ENCODE measurements around the gene CARD11. TPM values are rescaled to one million over a fixed set of nuclear protein-coding genes. Genes with fewer than 3 reads are reported as not detected.

CARD11 gene
- total and polyA plus RNA-seq, 10 donors = 30.3 to 72.6 (median 48.8) TPM

GRCh38 chr7:3087243-3087755 lies 43.6 kb upstream of the CARD11 start:
- DNase-seq = no peak
- intact Hi-C loops (cut with DNase I; ENCODE audit: low total_unique reads) = no loop called here
- peaks cover 7 to 39% (median 18%) of the 10 kb centered on the region in 6 donors for H3K4me1 ChIP-seq
- H3K4me3 ChIP-seq = no peak overlapping the region
- H3K9me3 ChIP-seq = no peaks in the 10 kb centered on the region
- TF ChIP-seq POLR2A (IDR thresholded peaks at IDR 0.05) (no peak), CTCF (IDR thresholded peaks at IDR 0.05 in 8 of 11, conservative IDR thresholded peaks at IDR 0.05 in 3 of 11) (no peak), POLR2AphosphoS5 (IDR thresholded peaks at IDR 0.05) (no peak)
- H3K27me3 ChIP-seq (replicated peaks in 1 of 7) = no peaks in the 10 kb centered on the region
- H3K27ac ChIP-seq = no peak overlapping the region
- H3K36me3 ChIP-seq = no peaks in the 10 kb centered on the region
- 54 to 67% (median 64%) methylated on average over 7 of the region's 7 CpGs for WGBS, 5 donors

- WGBS, 5 donors = 78 to 85% (median 79%) methylated on average over 4 of the region's 4 CpGs
- no peaks in the 10 kb centered on the region for H3K36me3 ChIP-seq
Measured at GRCh38 chr7:3083350-3083749, 39.7 kb upstream of the CARD11 start.

GRCh38 chr7:3082831-3083230 lies 39.2 kb upstream of the CARD11 start:
- TF ChIP-seq POLR2A (IDR thresholded peaks at IDR 0.05) (no peak), POLR2AphosphoS5 (IDR thresholded peaks at IDR 0.05) (no peak), CTCF (IDR thresholded peaks at IDR 0.05 in 8 of 11, conservative IDR thresholded peaks at IDR 0.05 in 3 of 11) (no peak)
- H3K4me3 ChIP-seq = no peak overlapping the region
- no peak for DNase-seq
- 74 to 90% (median 87%) methylated on average over 9 of the region's 9 CpGs for WGBS, 5 donors
- H3K36me3 ChIP-seq = no peaks in the 10 kb centered on the region
- H3K27me3 ChIP-seq (replicated peaks in 1 of 7) = no peaks in the 10 kb centered on the region
- intact Hi-C loops (cut with DNase I; ENCODE audit: low total_unique reads) = no loop called here
- peaks cover 0 to 8% (median 0%) of the 10 kb centered on the region in 6 donors for H3K4me1 ChIP-seq
- H3K27ac ChIP-seq = no peak overlapping the region
- H3K9me3 ChIP-seq = peaks cover 0 to 8% (median 0%) of the 10 kb centered on the region in 8 donors

More at GRCh38 chr7:3083350-3083749, 39.7 kb upstream of the CARD11 start:
- H3K4me3 ChIP-seq = no peak overlapping the region
- no peak for DNase-seq
- H3K9me3 ChIP-seq = peaks cover 0 to 8% (median 0%) of the 10 kb centered on the region in 8 donors
- TF ChIP-seq CTCF (IDR thresholded peaks at IDR 0.05 in 8 of 11, conservative IDR thresholded peaks at IDR 0.05 in 3 of 11) (no peak), POLR2AphosphoS5 (IDR thresholded peaks at IDR 0.05) (no peak), POLR2A (IDR thresholded peaks at IDR 0.05) (no peak)
- H3K27ac ChIP-seq = no peak overlapping the region
- intact Hi-C loops (cut with DNase I; ENCODE audit: low total_unique reads) = no loop called here
- peaks cover 0 to 8% (median 0%) of the 10 kb centered on the region in 6 donors for H3K4me1 ChIP-seq
- no peaks in the 10 kb centered on the region for H3K27me3 ChIP-seq (replicated peaks in 1 of 7)

GRCh38 chr7:3082386-3082785 lies 38.7 kb upstream of the CARD11 start:
- no peak overlapping the region for H3K4me3 ChIP-seq
- peaks cover 0 to 8% (median 0%) of the 10 kb centered on the region in 8 donors for H3K9me3 ChIP-seq
- H3K36me3 ChIP-seq = no peaks in the 10 kb centered on the region
- no peak overlapping the region for H3K27ac ChIP-seq
- peaks cover 0 to 8% (median 0%) of the 10 kb centered on the region in 6 donors for H3K4me1 ChIP-seq
- intact Hi-C loops (cut with DNase I; ENCODE audit: low total_unique reads) = no loop called here
- TF ChIP-seq POLR2A (IDR thresholded peaks at IDR 0.05) (no peak), CTCF (IDR thresholded peaks at IDR 0.05 in 8 of 11, conservative IDR thresholded peaks at IDR 0.05 in 3 of 11) (no peak), POLR2AphosphoS5 (IDR thresholded peaks at IDR 0.05) (no peak)
- no peaks in the 10 kb centered on the region for H3K27me3 ChIP-seq (replicated peaks in 1 of 7)
- DNase-seq = no peak
- 61 to 68% (median 64%) methylated on average over 6 of the region's 6 CpGs for WGBS, 5 donors

Data from spleen (tissue), 11 donors.